RPMI7951 (cell line): ENCODE data around the gene FHAD1. TPM values are rescaled to one million over a fixed set of nuclear protein-coding genes. Genes with fewer than 3 reads are reported as not detected.
A peak's percentile ranks its signal among the peaks of the same experiment; 100 is the strongest.
"Not testable (repeated sequence)": the region's sequence is repeated elsewhere in the genome, so short reads cannot be mapped to it uniquely, and the experiment has no call there.

ENCODE experiments used
- DNase-seq: peaks from one replicate; pipeline ENCODE4 v3.0.0-alpha.2; 2012; ENCODE audit warnings: low read depth
- total RNA-seq: library from RNA; depleted of rRNA; stranded (reverse); fragments of >200 nt; shearing (Covaris generic); gene quantifications from 2 replicates; pipeline ENCODE4 v1.2.3, GENCODE V29; 2014

FHAD1 gene
- total RNA-seq, 1 experiment from 2014 or later, result 6.8 TPM

DNA sequence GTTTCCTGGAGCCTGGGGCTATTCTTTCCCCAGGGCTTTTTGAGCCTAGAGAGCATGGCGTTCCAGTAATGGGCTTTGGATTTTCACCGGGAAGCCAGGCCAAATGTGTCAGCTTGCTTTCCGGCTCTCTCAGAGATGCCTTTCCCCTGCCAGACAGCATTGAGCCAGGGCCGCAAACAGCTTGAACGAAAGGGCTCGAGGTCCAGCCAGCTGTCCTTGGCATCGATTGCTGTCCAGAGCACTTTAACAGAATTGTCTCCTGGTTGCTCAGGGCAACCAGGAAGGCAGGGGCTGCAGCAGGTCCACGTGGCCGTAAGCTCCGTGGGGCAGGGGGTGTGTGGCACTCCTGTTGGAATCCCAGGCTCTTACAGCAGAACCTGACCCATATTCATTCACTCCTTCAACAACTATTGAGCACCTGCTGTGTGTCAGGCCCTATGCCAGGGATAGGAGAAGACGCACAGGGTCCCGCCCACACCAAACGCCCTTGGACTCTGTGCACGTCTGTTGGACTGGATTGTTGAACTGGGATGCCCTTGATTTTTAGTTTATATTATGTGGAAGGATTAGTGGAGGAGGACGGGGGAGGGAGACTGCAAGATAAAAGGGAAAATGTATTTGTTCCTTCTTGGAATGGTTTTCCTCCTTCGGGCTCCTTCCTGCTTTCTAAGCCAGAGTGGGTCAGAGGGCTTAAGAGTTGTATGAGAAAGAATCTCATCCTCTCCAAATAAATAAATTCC, 123.9 kb downstream of the FHAD1 start:
- DNase-seq, result no peak

DNA sequence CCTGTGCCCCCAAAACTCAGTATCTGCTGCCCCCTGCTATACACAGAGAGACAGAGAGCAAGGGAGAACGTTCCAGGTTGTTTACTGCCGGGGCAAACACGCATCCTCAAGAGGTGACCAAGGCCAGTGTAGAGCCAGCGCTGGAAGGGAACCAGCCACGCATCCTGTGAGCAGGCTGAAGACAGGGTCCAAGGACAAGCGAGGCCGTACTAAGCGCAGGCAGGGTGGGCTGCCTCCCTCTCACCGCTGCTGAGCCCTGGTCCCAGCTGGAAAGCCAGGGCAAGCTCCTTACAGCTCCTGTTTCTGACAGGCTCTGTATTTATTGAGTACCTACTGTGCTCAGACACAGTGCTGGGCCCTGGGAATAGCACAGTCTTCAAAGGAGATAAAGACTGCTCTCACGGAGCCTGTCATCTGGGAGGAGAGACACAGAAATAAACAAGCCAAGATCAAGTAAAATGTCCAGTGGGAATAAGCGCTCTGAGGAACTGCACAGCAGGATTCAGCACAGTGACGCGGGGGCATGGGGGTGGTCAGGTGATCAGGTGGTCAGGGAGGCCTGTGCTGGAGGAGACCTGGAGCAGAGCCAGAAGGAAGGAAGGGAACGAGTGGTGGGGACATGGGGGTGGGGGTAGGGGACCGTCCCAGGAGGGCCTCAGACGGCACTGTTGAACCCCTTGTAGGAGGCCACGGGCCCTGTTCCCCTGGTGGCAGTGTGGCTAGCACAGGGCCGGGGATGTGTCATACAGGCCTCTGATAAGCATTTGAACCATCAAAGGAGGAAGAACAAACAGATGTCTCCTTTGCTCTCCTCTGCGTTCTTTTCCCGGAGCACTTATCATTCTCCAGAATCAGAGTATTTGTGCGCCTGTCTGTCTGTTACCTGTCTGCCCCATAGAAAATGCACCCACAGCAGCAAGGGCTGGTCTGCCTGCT, 124.9 kb downstream of the FHAD1 start:
- no peak for DNase-seq

DNA sequence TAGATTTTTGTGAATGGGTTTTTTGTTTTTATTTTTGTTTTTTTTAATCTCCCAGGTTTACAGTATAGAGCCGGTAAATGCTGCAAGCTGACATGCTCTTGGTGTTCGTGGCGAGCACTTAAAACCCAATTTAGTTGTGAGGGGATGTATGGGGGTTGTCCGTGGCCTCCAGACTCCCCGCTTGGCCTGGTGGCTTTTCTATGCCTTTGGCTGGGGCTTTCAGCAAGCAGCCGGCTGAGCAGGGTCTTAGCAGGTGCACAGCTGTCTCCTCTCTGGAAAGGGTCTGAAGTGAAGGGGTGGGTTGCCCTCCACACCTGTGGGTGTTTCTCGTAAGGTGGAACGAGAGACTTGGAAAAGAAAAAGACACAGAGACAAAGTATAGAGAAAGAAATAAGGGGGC, 131.7 kb downstream of the FHAD1 start:
- DNase-seq, result no peak

GRCh38 chr1:15379151-15379550, 132.1 kb downstream of the FHAD1 start:
- DNase-seq, result not testable (repeated sequence)

DNA sequence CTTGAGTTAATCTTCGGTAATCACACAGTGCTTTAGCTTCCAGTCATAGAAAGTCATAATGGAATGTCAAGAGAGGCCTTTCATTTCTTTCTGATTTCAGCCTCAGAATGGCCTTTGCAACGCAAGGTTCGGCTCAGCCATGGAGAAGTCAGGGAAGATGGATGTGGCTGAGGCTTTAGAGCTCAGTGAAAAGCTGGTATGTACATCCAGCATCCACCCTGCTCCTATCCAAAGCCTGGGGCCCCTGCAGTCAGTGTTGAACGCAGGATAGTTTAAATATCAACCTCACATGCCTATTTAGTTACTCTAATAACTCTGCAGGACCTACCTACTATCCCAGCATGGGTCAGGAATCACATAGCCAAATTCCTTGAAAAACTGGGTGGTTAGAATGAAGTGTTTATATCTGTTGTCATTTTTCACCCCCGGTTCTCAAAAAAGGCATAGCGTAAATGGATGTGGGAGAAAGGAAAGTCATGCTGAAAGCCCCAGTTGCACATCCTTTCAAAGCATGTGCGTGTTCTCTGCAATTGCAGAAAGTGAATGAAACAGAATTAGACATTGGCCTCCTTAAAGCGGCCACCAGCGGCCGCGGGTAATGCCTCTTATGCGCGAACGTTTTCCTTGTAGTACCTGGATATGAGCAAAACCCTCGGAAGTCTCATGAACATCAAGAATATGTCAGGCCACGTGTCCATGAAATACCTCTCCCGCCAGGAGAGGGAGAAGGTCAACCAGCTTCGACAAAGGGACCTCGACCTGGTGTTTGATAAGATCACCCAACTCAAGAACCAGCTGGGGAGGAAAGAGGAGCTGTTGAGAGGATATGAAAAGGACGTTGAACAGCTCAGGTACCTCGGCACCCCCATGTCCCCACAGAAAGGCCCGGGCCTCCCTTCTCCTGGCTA, 133.8 kb downstream of the FHAD1 start:
- no peak for DNase-seq

DNA sequence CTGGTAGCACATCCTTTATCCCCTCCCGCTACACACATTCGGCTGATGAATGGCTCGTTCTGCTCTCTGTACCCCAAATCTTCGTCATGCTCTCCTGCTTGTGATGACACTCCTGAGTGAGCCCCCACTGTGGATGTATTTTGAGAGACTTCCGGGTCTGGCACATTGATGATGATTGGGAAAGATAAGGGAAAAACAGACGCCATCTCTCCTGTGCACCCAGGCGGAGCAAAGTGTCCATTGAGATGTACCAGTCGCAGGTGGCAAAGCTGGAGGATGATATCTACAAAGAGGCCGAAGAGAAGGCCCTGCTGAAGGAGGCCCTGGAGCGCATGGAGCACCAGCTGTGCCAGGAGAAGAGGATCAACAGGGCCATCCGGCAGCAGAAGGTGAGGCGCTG, 134.8 kb downstream of the FHAD1 start:
- no peak for DNase-seq

GRCh38 chr1:15382601-15383518, 135.8 kb downstream of the FHAD1 start:
- no peak for DNase-seq

DNA sequence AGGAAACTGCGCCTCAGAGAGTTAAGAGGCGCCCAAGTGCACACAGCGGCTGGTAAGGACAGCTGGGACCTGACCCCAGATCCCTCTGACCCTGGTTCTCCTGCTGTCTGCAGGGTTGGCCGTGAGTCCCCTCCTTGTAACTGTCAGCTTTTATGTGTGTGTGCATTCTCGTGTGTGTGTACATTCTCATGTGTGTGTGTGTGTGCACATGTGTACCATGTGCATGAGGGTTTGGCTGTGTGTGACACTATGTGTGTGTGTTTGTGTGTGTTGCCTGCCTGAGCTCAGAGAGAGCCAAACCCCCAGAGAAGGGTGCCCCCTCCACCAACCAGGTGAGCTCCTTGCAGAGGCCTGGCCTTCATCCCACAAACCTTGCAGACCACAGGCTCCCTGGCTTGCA, 136.8 kb downstream of the FHAD1 start:
- no peak for DNase-seq

DNA sequence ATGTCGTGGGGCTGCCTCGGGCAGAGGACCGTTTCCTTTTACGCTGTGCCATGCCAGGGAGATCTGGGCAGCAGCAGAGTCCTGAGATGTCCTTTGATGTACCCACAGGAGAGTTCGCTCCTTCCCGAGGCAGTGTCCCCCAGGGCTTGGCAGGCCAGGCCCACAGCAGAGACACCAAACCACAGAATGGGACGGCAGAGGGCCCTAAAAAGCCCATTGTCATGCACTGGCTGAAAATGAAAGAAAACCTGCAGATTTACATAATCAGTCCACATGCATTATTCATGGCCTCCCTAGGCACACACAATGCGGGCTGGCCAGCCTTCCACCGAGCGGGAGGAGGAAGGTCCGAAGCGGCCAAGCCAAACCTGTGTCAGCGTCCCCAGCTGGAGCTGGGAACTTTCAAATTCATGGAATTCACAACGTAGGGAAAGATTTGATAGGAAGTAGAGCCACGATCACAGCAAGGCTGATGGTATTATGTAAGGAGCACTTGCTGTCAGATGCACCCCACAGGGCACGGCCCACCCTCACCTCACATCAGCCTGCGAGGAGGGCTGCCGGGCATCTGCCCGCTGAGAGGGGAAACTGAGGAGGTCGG, 137.4 kb downstream of the FHAD1 start:
- peak; percentile 85 for DNase-seq

DNA sequence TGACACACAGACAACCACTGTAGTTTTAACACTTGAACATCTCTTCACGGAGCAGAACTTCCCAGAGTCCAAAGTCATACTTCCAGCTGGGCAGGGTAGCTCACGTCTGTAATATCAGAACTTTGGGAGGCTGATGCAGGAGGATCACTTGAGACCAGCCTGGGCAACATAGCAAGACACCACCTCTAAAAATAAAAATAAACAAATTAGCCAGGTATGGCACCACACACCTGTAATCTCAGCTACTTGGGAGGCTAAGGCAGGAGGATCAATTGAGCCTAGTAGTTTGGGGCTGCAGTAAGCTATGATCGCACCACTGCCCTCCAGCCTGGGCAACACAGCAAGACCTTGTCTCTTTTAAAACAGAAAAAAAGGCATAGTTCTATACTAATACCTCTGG, 138.4 kb downstream of the FHAD1 start:
- DNase-seq, result no peak

DNA sequence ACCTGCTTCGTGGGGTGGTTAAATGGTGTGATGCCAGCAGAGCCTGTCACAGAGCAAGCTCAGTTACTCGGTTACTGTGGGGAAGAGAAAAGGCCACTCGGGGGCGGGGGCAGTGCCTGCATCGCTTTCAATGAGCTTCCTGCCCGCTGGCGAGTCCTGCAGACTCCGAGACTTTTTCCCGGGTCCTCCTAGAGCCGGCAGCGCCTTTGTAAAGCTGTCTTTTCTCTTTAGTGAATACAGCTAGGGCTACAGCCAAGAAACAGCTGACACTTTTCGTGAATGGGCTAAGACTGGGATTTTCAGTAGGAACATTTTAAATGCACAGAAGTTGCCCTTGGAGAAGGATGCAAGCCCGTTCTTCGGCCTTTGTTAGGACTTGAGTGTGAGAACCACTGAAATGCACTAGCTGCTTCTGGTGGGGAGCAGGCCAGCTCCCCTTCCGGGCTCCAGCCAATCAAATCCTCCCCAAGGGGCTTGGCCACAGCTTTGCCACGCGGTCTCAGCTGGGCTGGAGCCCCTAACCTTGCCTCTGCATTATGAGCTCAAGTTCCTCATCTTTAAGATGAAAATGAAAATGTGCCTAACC, 139.2 kb downstream of the FHAD1 start:
- no peak for DNase-seq

DNA sequence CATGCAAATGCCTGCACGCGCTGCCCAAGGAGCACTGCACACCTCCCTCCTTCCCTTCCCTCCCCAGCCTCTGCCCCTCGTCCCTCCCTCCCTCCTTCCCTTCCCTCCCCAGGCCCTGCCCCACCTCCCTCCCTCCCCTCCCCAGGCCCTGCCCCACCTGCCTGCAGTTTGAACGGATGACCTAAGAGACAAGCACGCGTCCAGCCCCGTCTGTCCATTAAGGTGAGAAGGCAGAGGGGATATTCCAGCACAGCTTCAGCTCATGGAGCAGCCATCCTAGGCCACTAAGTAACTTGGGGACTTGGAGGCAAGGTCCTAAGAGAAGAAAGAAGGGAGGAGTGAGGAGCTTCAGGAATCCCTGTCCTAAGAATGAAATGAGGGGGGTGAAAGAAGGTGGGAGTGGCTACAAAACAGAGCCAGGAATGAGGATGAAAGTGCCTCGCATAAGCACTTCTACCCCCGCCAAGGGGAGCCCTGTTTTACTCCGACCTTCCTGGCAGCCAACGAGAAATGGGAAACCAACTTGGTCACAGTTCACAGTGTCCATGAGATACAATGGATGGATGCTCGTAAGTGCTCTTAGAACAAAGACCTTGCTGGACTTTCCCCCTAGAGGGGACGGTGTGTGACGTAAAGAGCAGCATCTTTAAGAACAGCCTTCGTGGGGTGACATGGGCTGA, 141.3 kb downstream of the FHAD1 start:
- no peak for DNase-seq

DNA sequence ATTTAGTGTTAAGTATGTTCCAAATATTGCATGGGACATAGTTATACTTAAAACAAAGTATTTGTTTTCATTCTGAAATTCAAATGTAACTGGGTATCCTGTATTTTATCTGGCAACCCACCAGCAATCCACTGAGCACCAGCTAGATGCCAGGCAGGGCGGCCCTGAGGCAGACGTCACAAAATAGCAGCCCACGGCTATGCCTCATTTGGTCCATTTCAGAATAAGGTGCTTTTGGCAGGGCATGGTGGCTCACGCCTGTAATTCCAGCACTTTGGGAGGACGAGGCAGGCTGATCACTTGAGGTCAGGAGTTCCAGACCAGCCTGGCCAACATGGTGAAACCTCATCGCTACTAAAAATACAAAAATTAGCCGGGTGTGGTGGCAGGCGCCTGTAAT, 142.8 kb downstream of the FHAD1 start:
- DNase-seq, result not testable (repeated sequence)

GRCh38 chr1:15390667-15391066, 143.6 kb downstream of the FHAD1 start:
- no peak for DNase-seq

DNA sequence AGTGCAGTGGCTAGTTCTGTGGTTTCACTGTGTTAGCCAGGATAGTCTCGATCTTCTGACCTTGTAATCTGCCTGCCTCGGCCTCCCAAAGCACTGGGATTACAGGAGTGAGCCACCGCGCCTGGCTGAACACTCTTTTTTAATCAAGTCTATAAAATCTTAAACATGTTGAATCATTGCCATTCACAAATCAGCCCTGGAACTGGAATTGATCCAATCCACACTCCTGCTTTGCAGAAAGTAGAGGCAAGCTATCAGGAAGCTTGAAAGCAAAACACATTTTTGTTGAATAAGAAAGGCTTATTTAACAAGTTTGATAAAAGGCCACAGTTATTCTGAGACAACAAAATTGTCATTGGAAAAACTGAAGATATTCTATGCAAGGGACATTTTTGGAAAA, 144.3 kb downstream of the FHAD1 start:
- no peak for DNase-seq

DNA sequence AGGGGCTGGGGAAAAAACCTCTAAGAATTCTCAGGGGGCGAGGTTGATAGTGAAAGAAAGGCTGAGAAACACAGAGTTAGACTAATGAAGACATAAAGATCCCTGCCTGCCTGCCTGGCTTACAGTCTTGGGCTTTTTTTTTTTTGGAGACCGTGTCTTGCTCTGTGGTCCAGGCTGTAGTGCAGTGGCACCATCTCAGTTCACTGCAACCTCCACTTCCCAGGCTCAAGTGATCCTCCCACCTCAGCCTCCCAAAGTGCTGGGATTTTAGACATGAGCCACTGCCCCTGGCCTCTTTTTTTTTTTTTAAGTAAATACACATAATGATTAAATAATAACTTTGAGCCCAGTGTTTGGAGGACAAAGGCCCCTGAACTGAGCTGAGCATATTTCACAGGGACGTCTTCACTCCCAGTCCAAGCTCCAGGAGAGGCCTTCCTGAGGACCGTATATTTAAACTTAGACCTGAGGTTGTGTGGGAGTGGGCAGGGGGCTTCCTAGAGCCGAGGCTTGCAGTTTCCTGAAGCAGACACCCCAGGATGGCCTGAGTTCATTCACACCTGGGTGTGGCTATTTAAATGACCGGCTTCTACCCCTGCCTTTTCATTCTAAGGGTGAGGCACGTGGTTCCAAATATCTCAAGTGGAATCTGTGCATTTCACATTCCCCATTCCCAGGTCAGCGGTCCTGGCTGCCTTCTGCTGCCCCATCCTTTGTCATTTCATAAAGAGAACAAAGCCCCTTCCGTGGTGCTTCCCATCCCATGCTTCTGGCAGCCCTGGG, 146.6 kb downstream of the FHAD1 start:
- no peak for DNase-seq

GRCh38 chr1:15394258-15394690, 147.3 kb downstream of the FHAD1 start:
- no peak for DNase-seq

GRCh38 chr1:15397236-15397635, 150.2 kb downstream of the FHAD1 start:
- DNase-seq, result no peak

DNA sequence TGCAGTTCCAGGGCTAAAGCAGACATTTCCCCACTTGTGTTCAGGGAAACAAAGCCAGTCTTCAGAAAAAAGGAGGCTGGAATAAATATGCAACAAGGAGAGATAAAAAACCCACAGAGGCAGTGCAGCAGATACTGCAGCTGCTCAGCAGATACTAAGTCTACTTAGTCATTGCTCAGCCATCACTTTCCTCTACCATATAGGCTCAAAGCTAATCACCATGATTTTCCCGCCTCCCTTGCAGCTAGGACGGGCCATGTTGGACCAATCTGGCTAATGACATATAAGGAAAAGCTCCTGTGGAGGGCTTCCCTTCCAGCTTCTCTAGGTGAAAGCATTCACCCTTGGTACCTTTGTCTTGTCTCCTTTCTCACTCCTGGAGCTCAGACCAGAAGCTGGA, 152.7 kb downstream of the FHAD1 start:
- no peak for DNase-seq
